Measurements from ENCODE around the gene SPRYD3.
"Not testable (repeated sequence)": the region's sequence is repeated elsewhere in the genome, so short reads cannot be mapped to it uniquely, and the experiment has no call there.

Gene SPRYD3

GRCh38 chr12:53102883-53103807 is 24.0 kb upstream of the SPRYD3 start, which contains the start of gene SOAT2:
SOAT2 (plus strand) TSS chr12:53103486; CDS start chr12:53103578, 92 bp downstream.
- H3K27ac ChIP-seq = peak within 1 kb of the TSS in 7 of 21 experiments; percentile 19 to 59 (median 29)
- no peak within 1 kb of the TSS for H3K4me3 ChIP-seq

GRCh38 chr12:53101931-53102781 is 23.0 kb upstream of the SPRYD3 start:
- no peak overlapping the region for H3K4me3 ChIP-seq
- peak overlapping the region in 6 of 21 experiments; percentile 16 to 59 (median 30) for H3K27ac ChIP-seq

GRCh38 chr12:53101266-53101665 is 22.1 kb upstream of the SPRYD3 start:
- Histone ChIP-seq H3K4me3 (no peak overlapping the region), H3K27ac (no peak overlapping the region)

GRCh38 chr12:53100466-53101151 is 21.4 kb upstream of the SPRYD3 start:
- Histone ChIP-seq H3K4me3 (no peak overlapping the region), H3K27ac (no peak overlapping the region)

- peak overlapping the region in 17 of 21 experiments; percentile 6 to 88 (median 73) for H3K27ac ChIP-seq
- H3K4me3 ChIP-seq = no peak overlapping the region
Measured at GRCh38 chr12:53099071-53099882, 20.1 kb upstream of the SPRYD3 start.

- Histone ChIP-seq H3K4me3 (peak overlapping the region in 6 of 7 experiments; percentile 33 to 51 (median 41)), H3K27ac (peak overlapping the region in 19 of 21 experiments; percentile 40 to 88 (median 77))
Measured at GRCh38 chr12:53098354-53098981, 19.3 kb upstream of the SPRYD3 start.

- peak within 1 kb of the TSS; percentile 24 to 51 (median 40) for H3K4me3 ChIP-seq
- peak within 1 kb of the TSS; percentile 8 to 88 (median 77) for H3K27ac ChIP-seq
Measured at GRCh38 chr12:53097564-53098353, 18.6 kb upstream of the SPRYD3 start, which contains the start of gene IGFBP6. IGFBP6 (plus strand) TSS chr12:53097667; CDS start chr12:53097718, 51 bp downstream.

- peak overlapping the region; percentile 24 to 51 (median 40) for H3K4me3 ChIP-seq
- H3K27ac ChIP-seq = peak overlapping the region in 20 of 21 experiments; percentile 40 to 88 (median 77)
Measured at GRCh38 chr12:53097207-53097563, 18.0 kb upstream of the SPRYD3 start.

GRCh38 chr12:53096759-53097158 is 17.6 kb upstream of the SPRYD3 start:
- peak overlapping the region in 5 of 7 experiments; percentile 38 to 51 (median 42) for H3K4me3 ChIP-seq
- H3K27ac ChIP-seq = peak overlapping the region in 17 of 21 experiments; percentile 45 to 88 (median 78)

- Histone ChIP-seq H3K4me3 (peak overlapping the region in 2 of 7 experiments; percentile 42 to 51), H3K27ac (peak overlapping the region in 15 of 21 experiments; percentile 45 to 88 (median 78))
Measured at GRCh38 chr12:53096089-53096741, 17.0 kb upstream of the SPRYD3 start.

- H3K4me3 ChIP-seq = not testable (repeated sequence)
- peak overlapping the region in 11 of 21 experiments; percentile 11 to 87 (median 59) for H3K27ac ChIP-seq
Measured at GRCh38 chr12:53095596-53095895, 16.4 kb upstream of the SPRYD3 start.

GRCh38 chr12:53094796-53095595 is 15.8 kb upstream of the SPRYD3 start:
- H3K27ac ChIP-seq = peak overlapping the region in 2 of 21 experiments; percentile 43 to 68

GRCh38 chr12:53094394-53094787 is 15.2 kb upstream of the SPRYD3 start:
- Histone ChIP-seq H3K4me3 (no peak overlapping the region), H3K27ac (peak overlapping the region in 4 of 21 experiments; percentile 10 to 57 (median 39))

More at GRCh38 chr12:53094796-53095595, 15.8 kb upstream of the SPRYD3 start:
- H3K4me3 ChIP-seq = not testable (repeated sequence)

GRCh38 chr12:53093777-53094393 is 14.7 kb upstream of the SPRYD3 start:
- Histone ChIP-seq H3K4me3 (no peak overlapping the region), H3K27ac (peak overlapping the region in 5 of 21 experiments; percentile 10 to 57 (median 38))

GRCh38 chr12:53091756-53092155 is 12.6 kb upstream of the SPRYD3 start:
- Histone ChIP-seq H3K4me3 (no peak overlapping the region), H3K27ac (peak overlapping the region in 1 of 21 experiments; percentile 3)

- Histone ChIP-seq H3K4me3 (no peak overlapping the region), H3K27ac (no peak overlapping the region)
Measured at GRCh38 chr12:53090554-53090953, 11.4 kb upstream of the SPRYD3 start.
